MM.1S (cell line): ENCODE results near the gene PRPSAP2.
"Not testable (repeated sequence)": the region's sequence is repeated elsewhere in the genome, so short reads cannot be mapped to it uniquely, and the experiment has no call there.

Experiments used
- DNase-seq: peaks from one replicate; pipeline ENCODE4 v3.0.0-alpha.2; 2015
- H2AFZ ChIP-seq: fragments of 300-600 bp; sonication (generic); 2 replicates; pipeline ENCODE4 v1.6.0; 2016; ENCODE audit warnings: antibody characterized with exemption, low read length
- H3F3A ChIP-seq: fragments of 300-600 bp; sonication (generic); 2 replicates; pipeline ENCODE4 v1.6.1; 2016; ENCODE audit warnings: mild to moderate bottlenecking, antibody characterized with exemption, low read length, moderate library complexity, mixed read lengths; ENCODE audit not compliant: insufficient read depth
- H3K27ac ChIP-seq: fragments of 300-600 bp; sonication (generic); 2 replicates; pipeline ENCODE4 v1.5.1; 2016; ENCODE audit warnings: mild to moderate bottlenecking, low read length
- H3K27me3 ChIP-seq: fragments of 300-600 bp; sonication (generic); replicated peaks from 2 replicates; pipeline ENCODE4 v1.6.0; 2016; ENCODE audit warnings: low read length; ENCODE audit not compliant: insufficient read depth
- H3K36me3 ChIP-seq: fragments of 300-600 bp; sonication (generic); replicated peaks from 2 replicates; pipeline ENCODE4 v1.6.1; 2016; ENCODE audit warnings: mild to moderate bottlenecking, low read length, mixed read lengths; ENCODE audit not compliant: insufficient read depth
- H3K4me1 ChIP-seq: fragments of 300-600 bp; sonication (generic); 2 replicates; pipeline ENCODE4 v1.6.1; 2016; ENCODE audit warnings: low read length, mixed read lengths
- H3K4me2 ChIP-seq: fragments of 300-600 bp; sonication (generic); 2 replicates; pipeline ENCODE4 v1.6.0; 2016; ENCODE audit warnings: low read depth, low read length
- H3K4me3 ChIP-seq: fragments of 300-600 bp; sonication (generic); 2 replicates; pipeline ENCODE4 v1.5.1; 2016; ENCODE audit warnings: low read length, mixed read lengths
- H3K79me2 ChIP-seq: fragments of 300-600 bp; sonication (generic); 2 replicates; pipeline ENCODE4 v1.6.1; 2016; ENCODE audit warnings: mixed run types, low read length, mixed read lengths
- H3K9ac ChIP-seq: fragments of 300-600 bp; sonication (generic); 2 replicates; pipeline ENCODE4 v1.6.1; 2016; ENCODE audit warnings: low read length, mixed read lengths
- H3K9me2 ChIP-seq: fragments of 300-600 bp; sonication (generic); replicated peaks from 2 replicates; pipeline ENCODE4 v1.6.1; 2016; ENCODE audit warnings: mild to moderate bottlenecking, low read length, mixed read lengths; ENCODE audit not compliant: insufficient read depth
- H3K9me3 ChIP-seq: fragments of 300-600 bp; sonication (generic); replicated peaks from 2 replicates; pipeline ENCODE4 v1.6.1; 2016; ENCODE audit warnings: mild to moderate bottlenecking, low read length, mixed read lengths; ENCODE audit not compliant: insufficient read depth
- H4K20me1 ChIP-seq: fragments of 300-600 bp; sonication (generic); 2 replicates; pipeline ENCODE4 v1.6.1; 2016; ENCODE audit warnings: mild to moderate bottlenecking, low read length, moderate library complexity, mixed read lengths; ENCODE audit not compliant: insufficient read depth
- EZH2 ChIP-seq: fragments of 300-600 bp; sonication (generic); optimal IDR thresholded peaks from 2 replicates; pipeline ENCODE3; 2017; ENCODE audit warnings: low read depth, mild to moderate bottlenecking, antibody characterized with exemption, low read length, mixed read lengths
- EZH2phosphoT487 ChIP-seq: fragments of 300-600 bp; sonication (generic); IDR thresholded peaks from 2 replicates; pipeline ENCODE4 v1.6.1; 2018; ENCODE audit warnings: antibody characterized with exemption, low read length
- TF ChIP-seq, protein P1 (sequence below): fragments of 300-600 bp; sonication (generic); IDR thresholded peaks from 2 replicates; pipeline ENCODE4 v1.5.1; 2016; ENCODE audit warnings: antibody characterized with exemption, low read length, mixed read lengths

Gene PRPSAP2

GRCh38 chr17:18857864-18858566 is at the start of gene PRPSAP2:
Gene PRPSAP2 (plus strand): TSS chr17:18858131. CDS start chr17:18865834, 7,703 bp downstream.
- Histone ChIP-seq H3K9me2 (no peaks in the 10 kb centered on the region), H3K9me3 (no peaks in the 10 kb centered on the region), H3K4me1 (peaks cover 15% of the 10 kb centered on the region; the same call in 1 of the 2 replicates), H3K9ac (peak within 1 kb of the TSS; percentile 84), H3K27me3 (no peaks in the 10 kb centered on the region), H2AFZ (peak within 1 kb of the TSS; percentile 53), H3F3A (no peaks in the 10 kb centered on the region; the same call in 1 of the 2 replicates), H3K27ac (peak within 1 kb of the TSS; percentile 20; the same call in 1 of the 2 replicates), H3K4me2 (peak within 1 kb of the TSS; percentile 87), H3K4me3 (peak within 1 kb of the TSS; percentile 66), H3K79me2 (peaks cover 27% of the 10 kb centered on the region), H3K36me3 (no peaks in the 10 kb centered on the region), H4K20me1 (no peaks in the 10 kb centered on the region)
- TF ChIP-seq, protein P1, sequence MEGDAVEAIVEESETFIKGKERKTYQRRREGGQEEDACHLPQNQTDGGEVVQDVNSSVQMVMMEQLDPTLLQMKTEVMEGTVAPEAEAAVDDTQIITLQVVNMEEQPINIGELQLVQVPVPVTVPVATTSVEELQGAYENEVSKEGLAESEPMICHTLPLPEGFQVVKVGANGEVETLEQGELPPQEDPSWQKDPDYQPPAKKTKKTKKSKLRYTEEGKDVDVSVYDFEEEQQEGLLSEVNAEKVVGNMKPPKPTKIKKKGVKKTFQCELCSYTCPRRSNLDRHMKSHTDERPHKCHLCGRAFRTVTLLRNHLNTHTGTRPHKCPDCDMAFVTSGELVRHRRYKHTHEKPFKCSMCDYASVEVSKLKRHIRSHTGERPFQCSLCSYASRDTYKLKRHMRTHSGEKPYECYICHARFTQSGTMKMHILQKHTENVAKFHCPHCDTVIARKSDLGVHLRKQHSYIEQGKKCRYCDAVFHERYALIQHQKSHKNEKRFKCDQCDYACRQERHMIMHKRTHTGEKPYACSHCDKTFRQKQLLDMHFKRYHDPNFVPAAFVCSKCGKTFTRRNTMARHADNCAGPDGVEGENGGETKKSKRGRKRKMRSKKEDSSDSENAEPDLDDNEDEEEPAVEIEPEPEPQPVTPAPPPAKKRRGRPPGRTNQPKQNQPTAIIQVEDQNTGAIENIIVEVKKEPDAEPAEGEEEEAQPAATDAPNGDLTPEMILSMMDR = no peak
- no peak for TF ChIP-seq EZH2
- TF ChIP-seq EZH2phosphoT487 = no peak
- DNase-seq = peak; percentile 97

- not testable (repeated sequence) for H3K4me2 ChIP-seq, H3K27ac ChIP-seq, H3K4me3 ChIP-seq, H3K9me3 ChIP-seq, H3K36me3 ChIP-seq, H2AFZ ChIP-seq, H4K20me1 ChIP-seq, DNase-seq, H3F3A ChIP-seq, H3K79me2 ChIP-seq, H3K9me2 ChIP-seq, H3K27me3 ChIP-seq, H3K9ac ChIP-seq, H3K4me1 ChIP-seq
Measured at GRCh38 chr17:18815924-18816323, 42.0 kb upstream of the PRPSAP2 start.

DNA sequence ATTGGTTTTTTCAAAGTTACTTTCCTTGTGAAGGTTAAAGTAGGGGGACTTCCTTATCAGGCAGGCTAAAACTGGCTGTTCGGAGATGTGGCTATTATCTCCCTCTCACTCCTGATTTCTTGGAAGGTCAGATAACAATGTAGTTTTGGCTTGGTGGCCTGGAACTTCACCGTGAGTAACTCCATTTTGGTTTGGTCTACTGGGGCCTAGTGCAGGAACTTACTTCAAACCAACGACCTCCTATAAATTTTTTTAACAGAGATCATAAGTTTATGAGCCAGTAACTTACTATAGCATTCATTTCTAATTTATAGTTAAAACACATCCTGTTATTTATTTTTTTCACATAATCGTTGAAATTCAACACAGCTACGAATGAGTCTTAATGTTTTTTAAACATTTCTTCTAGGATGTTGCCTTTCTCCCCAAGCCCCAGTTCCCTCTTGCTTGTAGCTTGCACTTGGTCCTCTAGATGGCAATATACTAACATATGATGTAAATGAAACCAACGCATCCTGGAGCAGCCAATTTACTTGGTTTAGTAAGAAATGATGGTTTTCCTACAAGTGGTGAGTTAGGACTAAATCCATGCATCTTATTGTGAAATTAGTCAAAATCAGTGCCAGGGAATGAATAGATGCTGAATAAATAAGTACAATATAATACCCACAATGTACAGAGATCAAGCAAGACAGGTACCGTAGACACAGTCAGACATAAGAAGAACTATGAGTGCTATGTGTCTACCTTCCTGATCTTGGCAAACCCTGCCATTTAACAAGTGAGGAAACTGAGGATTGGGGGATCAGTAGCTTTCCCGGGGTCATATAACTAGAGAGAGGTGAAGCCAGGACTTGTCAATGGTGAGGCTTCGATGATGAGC is 41.2 kb upstream of the PRPSAP2 start:
- H4K20me1 ChIP-seq, H3K4me3 ChIP-seq, H3K4me2 ChIP-seq, H3K4me1 ChIP-seq, H2AFZ ChIP-seq, H3K36me3 ChIP-seq, H3F3A ChIP-seq, H3K79me2 ChIP-seq, H3K9ac ChIP-seq, H3K27me3 ChIP-seq, H3K9me3 ChIP-seq, H3K9me2 ChIP-seq, H3K27ac ChIP-seq: not testable (repeated sequence)
- TF ChIP-seq, protein P1 = peak; percentile 50
- DNase-seq = peak; percentile 76

GRCh38 chr17:18821430-18821829 is 36.5 kb upstream of the PRPSAP2 start:
- not testable (repeated sequence) for H3K9ac ChIP-seq, H3K36me3 ChIP-seq, H3K27ac ChIP-seq, H2AFZ ChIP-seq, H3K4me2 ChIP-seq, H3K9me3 ChIP-seq, H3K4me3 ChIP-seq, H4K20me1 ChIP-seq, H3K9me2 ChIP-seq, H3F3A ChIP-seq, DNase-seq, H3K4me1 ChIP-seq, H3K27me3 ChIP-seq, H3K79me2 ChIP-seq

- H3K79me2 ChIP-seq, H3K36me3 ChIP-seq, H4K20me1 ChIP-seq, H2AFZ ChIP-seq, DNase-seq, H3K4me3 ChIP-seq, H3K4me1 ChIP-seq, H3K9me3 ChIP-seq, H3K9ac ChIP-seq, H3F3A ChIP-seq, H3K4me2 ChIP-seq, H3K27ac ChIP-seq, H3K27me3 ChIP-seq, H3K9me2 ChIP-seq: not testable (repeated sequence)
Measured at GRCh38 chr17:18827613-18828012, 30.3 kb upstream of the PRPSAP2 start.
